GM10266 (cell line): Measurements from ENCODE around the gene HNMT.
"Not testable (repeated sequence)": the region's sequence is repeated elsewhere in the genome, so short reads cannot be mapped to it uniquely, and the experiment has no call there.

ENCODE experiments used
- DNase-seq: peaks from one replicate; pipeline ENCODE4 v3.0.0; 2012; ENCODE audit errors: extremely low spot score
- CTCF ChIP-seq: IDR thresholded peaks from 2 replicates; pipeline ENCODE4 v1.5.1; 2012; ENCODE audit warnings: mild to moderate bottlenecking, low read depth; ENCODE audit not compliant: control insufficient read depth, insufficient read depth; ENCODE audit errors: missing control alignments

The HNMT gene

GRCh38 chr2:137991078-137991477, 26.8 kb downstream of the HNMT start:
- no peak for DNase-seq
- TF ChIP-seq CTCF, result no peak

DNA sequence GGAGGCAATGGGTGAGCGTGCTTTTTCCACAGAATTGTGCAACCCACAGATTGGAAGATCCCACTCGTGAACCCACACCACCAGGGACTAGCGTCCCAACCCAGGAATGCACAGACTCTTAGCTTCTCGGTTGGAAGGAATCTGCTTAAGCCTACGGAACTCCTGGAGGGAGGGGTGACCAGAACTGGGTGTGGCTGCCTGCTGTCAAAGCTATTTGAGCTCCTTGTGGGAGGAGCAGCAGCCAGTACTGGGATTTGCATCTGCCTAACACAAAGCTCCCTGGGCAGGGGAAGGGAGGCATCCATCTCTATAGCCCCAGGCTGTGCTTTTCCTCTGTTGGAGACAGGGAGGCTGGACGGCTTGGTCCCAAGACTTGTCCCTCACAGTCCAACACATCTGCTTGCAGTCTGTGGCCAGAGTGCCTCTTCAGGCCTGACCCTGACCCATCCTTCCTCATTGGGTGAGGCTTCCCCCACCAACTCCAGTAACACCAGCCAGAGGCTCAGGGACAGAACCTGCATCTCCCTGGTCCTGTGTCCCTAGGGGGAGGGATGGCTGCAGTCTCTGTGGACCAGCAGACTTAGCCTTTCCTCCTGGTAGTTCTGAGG, 27.9 kb downstream of the HNMT start:
- TF ChIP-seq CTCF, result no peak
- DNase-seq, result no peak

- not testable (repeated sequence) for DNase-seq
Measured at GRCh38 chr2:137993715-137994476, 29.6 kb downstream of the HNMT start.

DNA sequence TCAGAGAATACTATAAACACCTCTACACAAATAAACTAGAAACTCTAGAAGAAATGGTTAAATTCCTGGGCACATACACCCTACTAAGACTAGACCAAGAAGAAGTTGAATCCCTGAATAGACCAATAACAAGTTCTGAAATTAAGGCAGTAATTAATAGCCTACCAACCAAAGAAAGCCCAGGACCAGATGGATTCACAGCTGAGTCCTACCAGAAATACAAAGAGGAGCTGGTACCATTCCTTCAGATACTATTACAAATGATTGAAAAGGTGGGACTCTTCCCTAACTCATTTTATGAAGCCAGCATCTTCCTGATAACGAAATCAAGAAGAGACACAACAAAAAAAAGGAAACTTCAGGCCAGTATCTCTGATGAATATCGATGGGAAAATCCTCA, 31.1 kb downstream of the HNMT start:
- not testable (repeated sequence) for DNase-seq

GRCh38 chr2:137996158-137996557, 31.9 kb downstream of the HNMT start:
- DNase-seq, result not testable (repeated sequence)

DNA sequence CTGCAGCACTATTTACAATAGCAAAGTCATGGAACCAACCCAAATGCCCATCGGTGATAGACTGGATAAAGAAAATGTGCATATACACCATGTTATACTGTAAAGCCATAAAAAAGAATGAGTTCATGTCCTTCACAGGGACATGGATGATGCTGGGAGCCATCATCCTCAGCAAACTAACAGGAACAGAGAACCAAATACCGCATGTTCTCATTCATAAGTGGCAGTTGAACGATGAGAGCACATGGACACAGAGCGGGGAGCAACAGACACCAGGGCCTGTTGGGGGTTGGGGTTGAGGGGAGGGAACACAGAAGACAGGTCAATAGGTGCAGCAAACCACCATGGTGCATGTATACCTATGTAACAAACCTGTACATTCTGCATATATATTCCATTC, 33.5 kb downstream of the HNMT start:
- TF ChIP-seq CTCF, result no peak
- DNase-seq, result no peak

DNA sequence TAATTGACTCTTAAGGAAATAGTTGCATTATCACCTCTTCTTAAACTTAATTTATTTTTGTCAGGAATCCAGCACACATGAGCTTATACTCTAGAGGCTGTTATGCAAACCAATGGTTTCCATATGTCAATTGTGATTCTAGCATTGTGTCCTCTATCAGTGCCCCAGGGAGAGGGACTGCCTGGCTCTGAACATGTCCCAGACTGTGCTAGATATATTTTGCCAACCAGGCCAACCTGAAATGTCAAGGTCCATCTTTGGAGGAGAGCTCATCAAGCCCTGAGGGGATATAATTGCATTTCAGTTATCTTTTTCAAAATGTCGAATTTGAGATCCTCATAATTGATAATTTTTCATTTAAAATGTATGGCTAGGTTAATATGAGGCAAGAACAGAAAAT, 34.2 kb downstream of the HNMT start:
- DNase-seq, result no peak
- no peak for TF ChIP-seq CTCF

DNA sequence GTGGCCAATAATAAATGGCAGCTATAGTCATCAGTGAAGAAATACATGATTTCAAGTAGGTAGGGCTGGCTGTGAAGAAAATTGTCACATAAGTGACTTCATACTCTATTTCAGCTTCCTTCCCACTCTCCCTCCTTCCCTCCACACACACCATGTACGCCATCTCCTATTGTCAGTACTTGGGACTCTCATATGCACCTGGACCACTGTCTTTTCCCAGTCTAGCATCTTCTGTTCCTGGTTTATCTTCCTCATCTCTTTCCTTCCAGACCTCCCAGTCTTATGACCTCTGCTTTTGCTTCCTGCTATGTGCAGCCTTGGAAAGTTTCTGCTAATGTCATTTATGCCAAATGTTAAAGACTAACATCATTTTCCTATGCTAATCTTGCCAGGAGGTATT, 35.0 kb downstream of the HNMT start:
- DNase-seq, result no peak
- no peak for TF ChIP-seq CTCF

GRCh38 chr2:138000009-138000408, 35.7 kb downstream of the HNMT start:
- DNase-seq, result no peak
- TF ChIP-seq CTCF, result no peak
